GM06990 (cell line): ENCODE data around the gene FBXO17.
A peak's percentile ranks its signal among the peaks of the same experiment; 100 is the strongest.

Experiments used
- DNase-seq: peaks from one replicate; pipeline ENCODE4 v3.0.0-alpha.2; 2011; ENCODE audit not compliant: insufficient read length; ENCODE audit errors: extremely low read depth
- H3K27me3 ChIP-seq: replicated peaks from 2 replicates; pipeline ENCODE4 v1.6.0; 2011; ENCODE audit warnings: low read length; ENCODE audit not compliant: control insufficient read depth, insufficient read depth
- H3K36me3 ChIP-seq: 2 replicates; pipeline ENCODE4 v1.5.1; 2011; ENCODE audit warnings: low read length; ENCODE audit not compliant: control insufficient read depth, insufficient read depth
- H3K4me3 ChIP-seq: replicated peaks from 2 replicates; pipeline ENCODE4 v1.5.1; 2011; ENCODE audit warnings: low read depth, mild to moderate bottlenecking, control low read depth, low read length
- TF ChIP-seq, protein P1 (sequence below): IDR thresholded peaks from 2 replicates; pipeline ENCODE4 v1.5.1; 2011; ENCODE audit warnings: low read length, control low read depth, mild to moderate bottlenecking, inconsistent platforms; ENCODE audit not compliant: insufficient read depth, poor library complexity, severe bottlenecking

FBXO17 gene

DNA sequence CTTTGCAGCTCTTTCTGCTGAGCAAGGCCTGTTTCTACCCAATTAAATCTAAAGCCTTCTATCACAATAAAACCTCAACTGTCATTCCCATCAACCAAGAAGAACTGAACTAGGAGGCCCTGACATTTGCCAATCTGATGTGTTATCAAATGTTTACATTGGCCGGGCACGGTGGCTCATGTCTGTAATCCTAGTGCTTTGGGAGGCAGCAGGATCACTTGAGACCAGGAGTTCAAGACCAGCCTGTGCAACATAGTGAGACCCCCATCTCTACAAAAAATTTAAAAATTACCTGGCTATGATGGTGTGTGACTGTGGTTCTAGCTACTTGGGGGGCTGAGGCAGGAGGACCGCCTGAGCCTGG is 2.8 kb upstream of the FBXO17 start:
- DNase-seq = no peak
- Histone ChIP-seq H3K4me3 (no peak overlapping the region), H3K36me3 (no peaks in the 10 kb centered on the region), H3K27me3 (no peaks in the 10 kb centered on the region)
- TF ChIP-seq, protein P1, sequence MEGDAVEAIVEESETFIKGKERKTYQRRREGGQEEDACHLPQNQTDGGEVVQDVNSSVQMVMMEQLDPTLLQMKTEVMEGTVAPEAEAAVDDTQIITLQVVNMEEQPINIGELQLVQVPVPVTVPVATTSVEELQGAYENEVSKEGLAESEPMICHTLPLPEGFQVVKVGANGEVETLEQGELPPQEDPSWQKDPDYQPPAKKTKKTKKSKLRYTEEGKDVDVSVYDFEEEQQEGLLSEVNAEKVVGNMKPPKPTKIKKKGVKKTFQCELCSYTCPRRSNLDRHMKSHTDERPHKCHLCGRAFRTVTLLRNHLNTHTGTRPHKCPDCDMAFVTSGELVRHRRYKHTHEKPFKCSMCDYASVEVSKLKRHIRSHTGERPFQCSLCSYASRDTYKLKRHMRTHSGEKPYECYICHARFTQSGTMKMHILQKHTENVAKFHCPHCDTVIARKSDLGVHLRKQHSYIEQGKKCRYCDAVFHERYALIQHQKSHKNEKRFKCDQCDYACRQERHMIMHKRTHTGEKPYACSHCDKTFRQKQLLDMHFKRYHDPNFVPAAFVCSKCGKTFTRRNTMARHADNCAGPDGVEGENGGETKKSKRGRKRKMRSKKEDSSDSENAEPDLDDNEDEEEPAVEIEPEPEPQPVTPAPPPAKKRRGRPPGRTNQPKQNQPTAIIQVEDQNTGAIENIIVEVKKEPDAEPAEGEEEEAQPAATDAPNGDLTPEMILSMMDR = no peak

DNA sequence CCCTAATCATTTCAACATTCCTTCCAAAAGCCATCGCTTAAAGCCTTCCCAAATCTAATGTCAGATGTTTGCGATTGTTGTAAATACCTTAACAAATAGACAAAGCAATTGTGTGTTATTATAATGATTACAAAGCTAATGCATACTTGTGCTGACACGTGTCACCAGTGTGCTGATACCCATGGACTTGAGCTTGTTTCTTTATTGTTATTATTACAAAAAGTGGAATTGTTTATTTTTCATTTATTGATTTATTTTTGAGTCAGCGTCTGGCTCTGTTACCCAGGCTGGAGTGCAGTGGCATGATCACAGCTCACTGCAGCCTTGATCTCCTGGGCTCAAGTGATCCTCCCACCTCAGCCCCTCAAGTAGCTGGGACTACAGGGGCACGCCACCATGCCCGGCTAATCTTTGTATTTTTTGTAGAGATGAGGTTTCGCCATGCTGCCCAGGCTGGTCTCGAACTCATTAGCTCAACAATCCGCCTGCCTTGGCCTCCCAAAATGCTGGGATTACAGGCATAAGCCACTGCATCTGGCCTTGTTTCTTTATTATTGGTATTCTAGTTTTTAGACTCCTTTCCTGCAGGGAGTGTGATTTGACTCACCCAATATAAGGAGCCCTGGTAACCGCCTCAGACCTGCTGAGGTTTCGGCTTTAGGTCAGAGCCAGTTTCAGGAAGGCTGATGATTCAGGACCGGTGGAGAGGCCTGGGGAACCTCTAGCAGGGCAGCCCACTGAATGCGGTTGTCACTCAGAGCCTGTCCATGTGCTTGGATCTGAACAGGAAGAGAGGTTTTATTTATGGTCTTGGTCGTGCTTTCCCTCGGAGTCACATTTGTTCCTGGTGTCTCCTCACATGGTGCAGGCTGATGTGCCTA is 2.1 kb upstream of the FBXO17 start:
- peak; percentile 86 for DNase-seq
- H3K4me3 ChIP-seq = no peak overlapping the region
- no peaks in the 10 kb centered on the region for H3K27me3 ChIP-seq
- TF ChIP-seq, protein P1 = no peak
- no peaks in the 10 kb centered on the region for H3K36me3 ChIP-seq

DNA sequence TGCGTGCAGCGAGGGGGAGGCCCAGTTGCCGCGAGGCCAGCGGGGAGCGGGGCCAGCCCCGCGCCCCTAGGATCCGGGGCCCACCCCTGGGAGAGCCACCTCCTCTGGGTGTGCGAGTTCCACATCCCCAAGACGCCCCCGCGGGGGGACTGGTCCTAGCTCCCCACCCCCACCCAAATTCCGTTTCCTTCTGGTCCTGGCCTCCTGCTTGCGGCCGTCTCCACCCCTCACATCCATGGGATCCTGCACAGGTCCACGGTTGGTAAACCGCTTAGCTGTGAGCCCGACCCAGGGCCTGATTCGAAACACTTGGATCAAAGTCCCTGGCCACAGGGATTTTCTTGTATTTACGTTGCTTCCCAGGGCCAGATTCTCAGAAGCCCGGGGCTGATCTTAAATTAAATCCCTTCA is 324 bp upstream of the FBXO17 start:
- Histone ChIP-seq H3K36me3 (no peaks in the 10 kb centered on the region), H3K27me3 (no peaks in the 10 kb centered on the region), H3K4me3 (no peak overlapping the region)
- TF ChIP-seq, protein P1 = no peak
- DNase-seq = no peak

DNA sequence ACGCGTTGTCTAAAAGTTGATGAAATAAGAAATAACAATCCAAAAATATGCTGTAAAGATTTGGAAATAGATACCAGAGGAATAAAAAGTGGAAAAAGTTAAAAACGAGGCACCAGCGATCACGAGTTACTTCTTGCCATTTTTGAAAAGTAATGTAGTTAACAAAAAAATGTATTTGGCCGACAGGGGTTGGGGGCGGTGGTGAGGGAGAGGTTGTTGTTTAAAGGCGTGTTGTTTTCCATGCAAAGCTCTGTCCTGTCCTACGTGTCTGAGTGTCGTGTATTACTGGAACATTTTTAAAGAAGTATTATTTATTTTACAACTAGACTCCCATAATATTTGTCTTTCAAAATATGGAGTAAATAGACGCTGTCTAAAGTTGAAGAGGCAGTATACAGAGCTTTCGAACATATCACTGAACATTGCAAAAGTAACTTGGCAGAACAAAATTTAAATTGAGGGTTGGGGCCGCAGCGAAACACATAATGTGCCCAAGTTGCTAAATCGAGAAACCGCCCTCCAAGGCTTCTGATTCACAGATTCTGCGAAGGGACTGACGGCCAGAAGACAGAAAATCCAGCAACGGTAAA is 823 bp downstream of the FBXO17 start:
- H3K36me3 ChIP-seq = no peaks in the 10 kb centered on the region
- no peak for DNase-seq
- no peak overlapping the region for H3K4me3 ChIP-seq
- H3K27me3 ChIP-seq = no peaks in the 10 kb centered on the region
- TF ChIP-seq, protein P1 = no peak

DNA sequence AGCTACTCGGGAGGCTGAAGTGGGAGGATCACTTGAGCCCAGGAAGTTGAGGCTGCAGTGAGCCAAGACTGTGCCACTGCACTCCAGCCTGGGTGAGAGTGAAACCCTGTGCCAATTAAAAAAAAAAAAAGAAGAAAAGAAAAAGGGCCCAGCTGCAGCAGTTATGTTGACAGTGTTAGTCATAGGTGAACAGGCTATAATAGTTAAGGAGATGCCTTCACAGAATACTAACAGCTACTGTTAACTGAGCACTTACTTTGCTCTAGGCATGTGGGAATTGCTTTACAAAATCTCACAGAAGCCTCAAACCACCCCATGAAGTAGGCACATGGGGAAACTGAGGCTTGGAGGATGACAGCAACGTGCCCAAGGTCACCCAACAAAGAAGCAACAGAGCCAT is 3.9 kb downstream of the FBXO17 start:
- Histone ChIP-seq H3K36me3 (no peaks in the 10 kb centered on the region), H3K27me3 (no peaks in the 10 kb centered on the region), H3K4me3 (no peak overlapping the region)
- TF ChIP-seq, protein P1 = no peak
- DNase-seq = no peak
